Kidney tubule cell (primary cell): ENCODE data around the gene COL6A3.

Source experiments
- DNase-seq: peaks from one replicate; pipeline ENCODE4 v3.0.0-alpha.2; 2018; ENCODE audit warnings: low spot score

COL6A3 gene

GRCh38 chr2:237345891-237346640 is 67.9 kb downstream of the COL6A3 start:
- DNase-seq, result no peak

GRCh38 chr2:237345411-237345810 is 68.6 kb downstream of the COL6A3 start:
- DNase-seq, result no peak

GRCh38 chr2:237344942-237345341 is 69.0 kb downstream of the COL6A3 start:
- no peak for DNase-seq

- DNase-seq, result no peak
These were observed 70.0 kb downstream of the COL6A3 start for GRCh38 chr2:237343993-237344392.

- DNase-seq, result no peak
These were observed 72.1 kb downstream of the COL6A3 start for GRCh38 chr2:237341872-237342271.

GRCh38 chr2:237337586-237337985 is 76.4 kb downstream of the COL6A3 start:
- no peak for DNase-seq

GRCh38 chr2:237336131-237336530 is 77.8 kb downstream of the COL6A3 start:
- no peak for DNase-seq

GRCh38 chr2:237333748-237334147 is 80.2 kb downstream of the COL6A3 start:
- no peak for DNase-seq

GRCh38 chr2:237330541-237330940 is 83.4 kb downstream of the COL6A3 start:
- no peak for DNase-seq

- DNase-seq, result no peak
These were observed 86.6 kb downstream of the COL6A3 start for GRCh38 chr2:237327175-237327950.

GRCh38 chr2:237326266-237327171 is 87.4 kb downstream of the COL6A3 start:
- no peak for DNase-seq

GRCh38 chr2:237324837-237325236 is 89.1 kb downstream of the COL6A3 start:
- DNase-seq, result no peak

- DNase-seq, result no peak
These were observed 89.5 kb downstream of the COL6A3 start for GRCh38 chr2:237324405-237324831.

GRCh38 chr2:237323656-237324055 is 90.3 kb downstream of the COL6A3 start:
- DNase-seq, result no peak

GRCh38 chr2:237322564-237322963 is 91.4 kb downstream of the COL6A3 start:
- peak; percentile 43 for DNase-seq

GRCh38 chr2:237321746-237322145 is 92.2 kb downstream of the COL6A3 start:
- DNase-seq, result no peak

GRCh38 chr2:237320801-237321560 is 93.0 kb downstream of the COL6A3 start:
- DNase-seq, result no peak

- DNase-seq, result no peak
These were observed 94.1 kb downstream of the COL6A3 start for GRCh38 chr2:237319887-237320286.

- no peak for DNase-seq
These were observed 94.7 kb downstream of the COL6A3 start for GRCh38 chr2:237319086-237319820.

GRCh38 chr2:237316339-237316738 is 97.6 kb downstream of the COL6A3 start:
- DNase-seq, result no peak

GRCh38 chr2:237315829-237316225 is 98.1 kb downstream of the COL6A3 start:
- no peak for DNase-seq
